ENCODE results near the gene ISOC2. TPM values are rescaled to one million over a fixed set of nuclear protein-coding genes. Genes with fewer than 3 reads are reported as not detected.
"Not testable (repeated sequence)": the region's sequence is repeated elsewhere in the genome, so short reads cannot be mapped to it uniquely, and the experiment has no call there.

ISOC2 gene
- total RNA-seq, 1 donor from 2014 or later: 58.8 TPM

GRCh38 chr19:55498246-55498840 is 36.9 kb upstream of the ISOC2 start:
- peaks cover 5% of the 10 kb centered on the region for H3K9me3 Mint-ChIP-seq (ENCODE audit: unreplicated experiment)
- Histone ChIP-seq H3K79me2 (ENCODE audit: insufficient read depth, low read length) (no peaks in the 10 kb centered on the region), H3K36me3 (ENCODE audit: insufficient read depth, low read length) (no peaks in the 10 kb centered on the region), H4K20me1 (ENCODE audit: insufficient read depth, low read length) (no peaks in the 10 kb centered on the region), H2AFZ (ENCODE audit: low read depth, low read length) (no peak overlapping the region), H3K9ac (ENCODE audit: low read length) (no peak overlapping the region), H3K9me3 (ENCODE audit: insufficient read depth, low read depth, low read length) (peaks cover 3% of the 10 kb centered on the region), H3K4me3 (ENCODE audit: insufficient read depth, low read depth, low read length) (no peak overlapping the region), H3K4me2 (ENCODE audit: low read length) (no peak overlapping the region), H3K27ac (ENCODE audit: low read depth, low read length) (no peak overlapping the region), H3K4me1 (ENCODE audit: insufficient read depth, low read length) (peaks cover 14% of the 10 kb centered on the region), H3K27me3 (ENCODE audit: insufficient read depth, low read length) (no peaks in the 10 kb centered on the region)
- peaks cover 4% of the 10 kb centered on the region for H3K4me1 Mint-ChIP-seq (ENCODE audit: low read depth, unreplicated experiment)
- no peak overlapping the region for H3K27ac Mint-ChIP-seq (ENCODE audit: unreplicated experiment)
- no peak for FAIRE-seq
- TF ChIP-seq EZH2 (IDR thresholded peaks at IDR 0.05; ENCODE audit: insufficient read depth, low read length) (no peak), CTCF (IDR thresholded peaks at IDR 0.05; ENCODE audit: insufficient read depth, low read depth, low read length) (no peak)
- no peak for DNase-seq (ENCODE audit: low read depth)
- H3K4me3 Mint-ChIP-seq (ENCODE audit: unreplicated experiment): no peak overlapping the region
- H3K36me3 Mint-ChIP-seq (ENCODE audit: low read depth, unreplicated experiment): peaks cover 33% of the 10 kb centered on the region
- peaks cover 11% of the 10 kb centered on the region for H3K27me3 Mint-ChIP-seq (ENCODE audit: low read depth, unreplicated experiment)

- Histone ChIP-seq H2AFZ (ENCODE audit: low read depth, low read length) (no peak overlapping the region), H3K79me2 (ENCODE audit: insufficient read depth, low read length) (no peaks in the 10 kb centered on the region), H3K4me1 (ENCODE audit: insufficient read depth, low read length) (peaks cover 19% of the 10 kb centered on the region), H4K20me1 (ENCODE audit: insufficient read depth, low read length) (no peaks in the 10 kb centered on the region), H3K9me3 (ENCODE audit: insufficient read depth, low read depth, low read length) (no peaks in the 10 kb centered on the region), H3K27ac (ENCODE audit: low read depth, low read length) (no peak overlapping the region), H3K9ac (ENCODE audit: low read length) (no peak overlapping the region), H3K36me3 (ENCODE audit: insufficient read depth, low read length) (no peaks in the 10 kb centered on the region), H3K4me2 (ENCODE audit: low read length) (no peak overlapping the region), H3K27me3 (ENCODE audit: insufficient read depth, low read length) (no peaks in the 10 kb centered on the region), H3K4me3 (ENCODE audit: insufficient read depth, low read depth, low read length) (no peak overlapping the region)
- H3K4me3 Mint-ChIP-seq (ENCODE audit: unreplicated experiment): no peak overlapping the region
- peaks cover 3% of the 10 kb centered on the region for H3K9me3 Mint-ChIP-seq (ENCODE audit: unreplicated experiment)
- H3K27me3 Mint-ChIP-seq (ENCODE audit: low read depth, unreplicated experiment): peaks cover 11% of the 10 kb centered on the region
- DNase-seq (ENCODE audit: low read depth) (no peak), FAIRE-seq (no peak)
- H3K4me1 Mint-ChIP-seq (ENCODE audit: low read depth, unreplicated experiment): peaks cover 8% of the 10 kb centered on the region
- no peak for TF ChIP-seq CTCF (IDR thresholded peaks at IDR 0.05; ENCODE audit: insufficient read depth, low read depth, low read length)
- TF ChIP-seq EZH2 (IDR thresholded peaks at IDR 0.05; ENCODE audit: insufficient read depth, low read length): no peak
- H3K36me3 Mint-ChIP-seq (ENCODE audit: low read depth, unreplicated experiment): peaks cover 31% of the 10 kb centered on the region
- H3K27ac Mint-ChIP-seq (ENCODE audit: unreplicated experiment): no peak overlapping the region
Measured at GRCh38 chr19:55497763-55498162, 36.3 kb upstream of the ISOC2 start.

- not testable (repeated sequence) for H3K9me3 ChIP-seq (ENCODE audit: insufficient read depth, low read depth, low read length); H3K79me2 ChIP-seq (ENCODE audit: insufficient read depth, low read length); FAIRE-seq; H4K20me1 ChIP-seq (ENCODE audit: insufficient read depth, low read length); H3K4me1 Mint-ChIP-seq (ENCODE audit: low read depth, unreplicated experiment); H3K4me3 ChIP-seq (ENCODE audit: insufficient read depth, low read depth, low read length); H3K27me3 Mint-ChIP-seq (ENCODE audit: low read depth, unreplicated experiment); H3K4me2 ChIP-seq (ENCODE audit: low read length); H3K9me3 Mint-ChIP-seq (ENCODE audit: unreplicated experiment); H3K36me3 ChIP-seq (ENCODE audit: insufficient read depth, low read length); H3K9ac ChIP-seq (ENCODE audit: low read length); H3K27ac ChIP-seq (ENCODE audit: low read depth, low read length); H3K27me3 ChIP-seq (ENCODE audit: insufficient read depth, low read length); H3K4me3 Mint-ChIP-seq (ENCODE audit: unreplicated experiment); H2AFZ ChIP-seq (ENCODE audit: low read depth, low read length); H3K27ac Mint-ChIP-seq (ENCODE audit: unreplicated experiment); DNase-seq (ENCODE audit: low read depth)
- H3K4me1 ChIP-seq (ENCODE audit: insufficient read depth, low read length): peaks cover 19% of the 10 kb centered on the region
- peaks cover 26% of the 10 kb centered on the region for H3K36me3 Mint-ChIP-seq (ENCODE audit: low read depth, unreplicated experiment)
Measured at GRCh38 chr19:55496820-55497219, 35.4 kb upstream of the ISOC2 start.

Data from astrocyte (in vitro differentiated cells and primary cell).